Posterior cingulate gyrus (tissue), 11 donors: Measurements from ENCODE around the gene STK24.
"Not testable (repeated sequence)": the region's sequence is repeated elsewhere in the genome, so short reads cannot be mapped to it uniquely, and the experiment has no call there.

Experiments used
- DNase-seq, 10 donors: peaks; one replicate each; pipeline versions ENCODE4 v3.0.0 to v3.0.0-alpha.2; 2020 to 2021; ENCODE audit warnings: mixed read lengths in 3 of 10
- intact Hi-C: fragments of 100-400 bp; cut with DNase I; formaldehyde crosslinking; loops from one replicate; pipeline ENCODE4 v1.15.1; 2023

STK24 gene

GRCh38 chr13:98432638-98433037 lies 144.3 kb downstream of the STK24 start:
- DNase-seq, result peak in 2 of 10 donors; percentile 49 to 63
- intact Hi-C loops, result loop anchor here (10.0 kb wide), 1 partner anchor 578 kb away; no protein-coding TSS in a partner anchor

- intact Hi-C loops, result loop anchor here (10.0 kb wide), 1 partner anchor 575 kb away; no protein-coding TSS in a partner anchor
Measured at GRCh38 chr13:98429977-98430736, 146.8 kb downstream of the STK24 start.

GRCh38 chr13:98429531-98429930 lies 147.4 kb downstream of the STK24 start:
- DNase-seq, result peak in 1 of 10 donors; percentile 73
- intact Hi-C loops, result no loop called here

More at GRCh38 chr13:98429977-98430736, 146.8 kb downstream of the STK24 start:
- DNase-seq, result peak in 2 of 10 donors; percentile 22

GRCh38 chr13:98429081-98429480 lies 147.8 kb downstream of the STK24 start:
- DNase-seq, result peak in 1 of 10 donors; percentile 67
- intact Hi-C loops, result no loop called here

GRCh38 chr13:98428256-98428966 lies 148.5 kb downstream of the STK24 start:
- peak in 1 of 10 donors; percentile 26 for DNase-seq
- intact Hi-C loops, result no loop called here

GRCh38 chr13:98427331-98427995 lies 149.4 kb downstream of the STK24 start:
- DNase-seq, result peak in 5 of 10 donors; percentile 35 to 88 (median 74)
- intact Hi-C loops, result no loop called here

- intact Hi-C loops, result no loop called here
- no peak for DNase-seq
Measured at GRCh38 chr13:98423417-98423816, 153.5 kb downstream of the STK24 start.

- intact Hi-C loops, result no loop called here
- no peak for DNase-seq
Measured at GRCh38 chr13:98422046-98422445, 154.9 kb downstream of the STK24 start.

GRCh38 chr13:98420554-98421175 lies 156.2 kb downstream of the STK24 start:
- intact Hi-C loops, result no loop called here
- no peak for DNase-seq

- intact Hi-C loops, result no loop called here
- no peak for DNase-seq
Measured at GRCh38 chr13:98419786-98420553, 156.9 kb downstream of the STK24 start.

- no peak for DNase-seq
- intact Hi-C loops, result no loop called here
Measured at GRCh38 chr13:98416408-98416807, 160.5 kb downstream of the STK24 start.

- intact Hi-C loops, result no loop called here
- DNase-seq, result no peak
Measured at GRCh38 chr13:98415326-98416070, 161.4 kb downstream of the STK24 start.

GRCh38 chr13:98413796-98414195 lies 163.1 kb downstream of the STK24 start:
- DNase-seq, result no peak
- intact Hi-C loops, result no loop called here

GRCh38 chr13:98413278-98413677 lies 163.6 kb downstream of the STK24 start:
- DNase-seq, intact Hi-C loops: not testable (repeated sequence)

- intact Hi-C loops, result no loop called here
- DNase-seq, result peak in 2 of 10 donors; percentile 22 to 76
Measured at GRCh38 chr13:98411617-98412265, 165.2 kb downstream of the STK24 start.

- intact Hi-C loops, result no loop called here
- DNase-seq, result no peak
Measured at GRCh38 chr13:98411013-98411412, 165.9 kb downstream of the STK24 start.

GRCh38 chr13:98410612-98411011 lies 166.3 kb downstream of the STK24 start:
- intact Hi-C loops, result no loop called here
- no peak for DNase-seq

- peak in 1 of 10 donors; percentile 61 for DNase-seq
- intact Hi-C loops, result no loop called here
Measured at GRCh38 chr13:98409281-98409680, 167.6 kb downstream of the STK24 start.

- DNase-seq, result peak in 1 of 10 donors; percentile 35
- intact Hi-C loops, result no loop called here
Measured at GRCh38 chr13:98407575-98407974, 169.3 kb downstream of the STK24 start.
